RWPE2 (cell line): ENCODE results near the gene LINGO4.
A peak's percentile ranks its signal among the peaks of the same experiment; 100 is the strongest.

Experiments
- ATAC-seq: fragments of 200-7000 bp; cut with Tn5 transposase; 3 replicates; pipeline ENCODE4 v1.9.1; 2021; ENCODE audit warnings: low read depth
- DNase-seq: peaks from one replicate; pipeline ENCODE4 v3.0.0-alpha.2; 2020; ENCODE audit warnings: low spot score
- H3K27ac ChIP-seq: fragments of 450-650 bp; 2 replicates; pipeline ENCODE4 v1.5.1; 2017; ENCODE audit warnings: mild to moderate bottlenecking; ENCODE audit not compliant: poor library complexity, severe bottlenecking
- H3K27me3 ChIP-seq: fragments of 250-450 bp; sonication (Bioruptor Pico); 2 replicates; pipeline ENCODE4 v1.5.1; 2021; ENCODE audit warnings: mild to moderate bottlenecking, moderate library complexity; ENCODE audit not compliant: insufficient read depth, poor library complexity, severe bottlenecking
- H3K36me3 ChIP-seq: fragments of 250-450 bp; sonication (Bioruptor Pico); 2 replicates; pipeline ENCODE4 v1.5.1; 2020; ENCODE audit warnings: low read depth, mild to moderate bottlenecking, moderate library complexity
- H3K4me1 ChIP-seq: fragments of 250-450 bp; sonication (Bioruptor Pico); 2 replicates; pipeline ENCODE4 v1.5.1; 2021; ENCODE audit warnings: mild to moderate bottlenecking, moderate library complexity; ENCODE audit not compliant: insufficient read depth, poor library complexity, severe bottlenecking
- H3K4me3 ChIP-seq: fragments of 250-450 bp; sonication (Bioruptor Pico); 2 replicates; pipeline ENCODE4 v1.5.1; 2021; ENCODE audit warnings: mild to moderate bottlenecking, moderate library complexity; ENCODE audit not compliant: severe bottlenecking
- H3K9me3 ChIP-seq: fragments of 250-450 bp; sonication (Bioruptor Pico); 2 replicates; pipeline ENCODE4 v1.5.1; 2021; ENCODE audit warnings: mild to moderate bottlenecking, moderate library complexity; ENCODE audit not compliant: severe bottlenecking
- TF ChIP-seq, protein P1 (sequence below): fragments of 450-650 bp; IDR thresholded peaks from one replicate; pipeline ENCODE4 v1.5.1; 2017; ENCODE audit warnings: mild to moderate bottlenecking, moderate library complexity; ENCODE audit not compliant: poor library complexity, severe bottlenecking

The LINGO4 gene

DNA sequence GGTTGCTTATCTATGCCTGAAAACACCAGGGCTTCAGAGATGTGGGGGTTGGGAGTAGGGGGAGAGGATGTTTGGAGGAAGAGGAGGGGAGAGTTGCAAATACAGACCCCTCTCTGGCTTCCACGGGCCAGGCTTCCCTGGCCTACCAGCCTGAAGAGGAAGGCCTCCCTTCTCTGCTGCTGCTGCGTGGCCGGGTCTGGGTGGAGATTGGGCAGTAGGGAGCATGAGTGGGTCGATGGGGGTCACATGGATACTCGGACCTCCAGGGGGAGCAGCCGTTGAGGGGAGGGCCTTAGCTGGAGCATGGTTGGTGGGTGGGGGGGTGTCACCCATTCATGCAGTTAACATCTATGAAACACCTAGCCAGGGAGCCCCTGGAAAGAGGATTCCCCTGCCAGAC lies 24.8 kb upstream of the LINGO4 start:
- Histone ChIP-seq H3K27me3 (no peaks in the 10 kb centered on the region), H3K27ac (no peak overlapping the region), H3K36me3 (no peaks in the 10 kb centered on the region), H3K9me3 (no peaks in the 10 kb centered on the region), H3K4me1 (peaks cover 24% of the 10 kb centered on the region), H3K4me3 (no peak overlapping the region)
- TF ChIP-seq, protein P1, sequence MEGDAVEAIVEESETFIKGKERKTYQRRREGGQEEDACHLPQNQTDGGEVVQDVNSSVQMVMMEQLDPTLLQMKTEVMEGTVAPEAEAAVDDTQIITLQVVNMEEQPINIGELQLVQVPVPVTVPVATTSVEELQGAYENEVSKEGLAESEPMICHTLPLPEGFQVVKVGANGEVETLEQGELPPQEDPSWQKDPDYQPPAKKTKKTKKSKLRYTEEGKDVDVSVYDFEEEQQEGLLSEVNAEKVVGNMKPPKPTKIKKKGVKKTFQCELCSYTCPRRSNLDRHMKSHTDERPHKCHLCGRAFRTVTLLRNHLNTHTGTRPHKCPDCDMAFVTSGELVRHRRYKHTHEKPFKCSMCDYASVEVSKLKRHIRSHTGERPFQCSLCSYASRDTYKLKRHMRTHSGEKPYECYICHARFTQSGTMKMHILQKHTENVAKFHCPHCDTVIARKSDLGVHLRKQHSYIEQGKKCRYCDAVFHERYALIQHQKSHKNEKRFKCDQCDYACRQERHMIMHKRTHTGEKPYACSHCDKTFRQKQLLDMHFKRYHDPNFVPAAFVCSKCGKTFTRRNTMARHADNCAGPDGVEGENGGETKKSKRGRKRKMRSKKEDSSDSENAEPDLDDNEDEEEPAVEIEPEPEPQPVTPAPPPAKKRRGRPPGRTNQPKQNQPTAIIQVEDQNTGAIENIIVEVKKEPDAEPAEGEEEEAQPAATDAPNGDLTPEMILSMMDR = no peak
- no peak for ATAC-seq
- DNase-seq = no peak

DNA sequence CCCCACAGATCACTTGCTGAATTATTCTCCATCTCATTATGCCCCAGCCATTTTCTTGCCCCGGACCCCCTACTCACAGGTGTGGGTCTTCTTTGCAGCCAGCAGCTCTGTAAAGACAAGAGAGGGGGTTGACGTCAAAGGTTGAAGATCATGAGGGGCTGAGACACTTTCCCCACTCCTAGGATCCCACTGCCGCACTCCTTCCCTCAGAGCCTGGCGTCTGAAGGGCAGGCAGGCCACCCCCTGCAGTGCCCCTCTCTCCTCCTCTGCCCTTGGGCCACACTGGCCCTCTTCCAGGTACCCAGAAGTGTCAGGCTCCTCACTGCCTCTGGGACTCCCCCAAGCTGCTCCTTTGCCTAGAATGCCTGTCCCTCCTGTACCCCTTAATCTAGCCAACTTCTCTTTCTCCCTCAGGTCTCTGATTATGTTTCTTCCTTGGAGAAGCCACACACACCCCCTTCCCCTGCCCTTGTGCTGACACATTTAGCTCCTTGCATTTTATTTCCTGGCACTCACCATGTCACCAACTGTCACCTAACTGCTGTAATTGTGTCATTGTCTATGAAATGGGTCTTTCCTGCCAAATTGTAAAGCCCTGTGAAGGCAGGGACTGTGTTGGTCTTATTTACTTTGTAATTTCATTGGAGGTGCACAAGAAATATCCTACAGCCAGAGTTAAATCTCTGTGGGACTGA lies 24.3 kb upstream of the LINGO4 start:
- no peaks in the 10 kb centered on the region for H3K27me3 ChIP-seq
- TF ChIP-seq, protein P1 = no peak
- H3K9me3 ChIP-seq = no peaks in the 10 kb centered on the region
- DNase-seq (no peak), ATAC-seq (no peak)
- H3K27ac ChIP-seq = no peak overlapping the region
- peaks cover 24% of the 10 kb centered on the region for H3K4me1 ChIP-seq
- H3K4me3 ChIP-seq = no peak overlapping the region
- no peaks in the 10 kb centered on the region for H3K36me3 ChIP-seq

DNA sequence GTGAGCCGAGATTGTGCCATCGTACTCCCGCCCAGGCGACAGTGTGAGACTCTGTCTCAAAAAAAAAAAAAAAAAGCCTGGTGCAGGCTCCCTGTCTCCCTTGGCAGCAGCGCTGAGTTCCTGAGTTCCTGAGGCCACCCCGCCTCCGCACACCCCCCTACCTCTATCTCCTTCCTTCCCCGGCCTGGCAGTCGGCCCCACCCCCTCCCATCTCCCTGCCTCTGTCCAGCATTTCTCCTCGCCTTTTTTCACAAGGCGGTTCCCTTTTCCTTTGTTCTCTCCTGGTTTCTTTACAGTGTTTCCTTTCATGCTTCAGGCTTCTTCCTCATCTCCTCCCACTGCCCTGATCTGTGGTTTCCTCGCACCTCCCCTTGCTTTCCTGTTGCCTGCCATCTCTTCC lies 23.7 kb upstream of the LINGO4 start:
- no peak overlapping the region for H3K4me3 ChIP-seq
- no peak overlapping the region for H3K27ac ChIP-seq
- H3K36me3 ChIP-seq = no peaks in the 10 kb centered on the region
- H3K9me3 ChIP-seq = no peaks in the 10 kb centered on the region
- peaks cover 24% of the 10 kb centered on the region for H3K4me1 ChIP-seq
- no peaks in the 10 kb centered on the region for H3K27me3 ChIP-seq
- ATAC-seq (peak; percentile 38), DNase-seq (no peak)
- TF ChIP-seq, protein P1 = no peak

DNA sequence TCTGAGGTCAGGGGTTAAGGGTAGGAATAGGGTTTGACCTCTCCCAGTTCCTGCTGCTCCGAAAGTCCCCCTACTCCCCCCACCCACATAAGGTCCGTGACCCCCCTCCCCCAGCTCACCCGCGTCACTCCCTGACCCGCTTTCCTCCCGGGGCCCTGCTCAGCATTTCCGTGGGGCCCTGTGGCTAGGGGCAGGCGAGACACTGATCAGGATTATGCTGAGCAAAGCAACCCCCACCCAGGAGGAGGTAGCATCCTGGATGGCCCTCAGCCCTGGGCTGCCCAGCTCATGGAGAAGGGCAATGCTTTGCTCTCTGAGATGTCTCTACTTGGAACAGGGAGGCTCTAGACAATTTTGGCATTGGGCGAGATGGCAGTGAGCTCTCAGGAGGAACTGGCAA lies 22.6 kb upstream of the LINGO4 start:
- Histone ChIP-seq H3K4me3 (no peak overlapping the region), H3K9me3 (no peaks in the 10 kb centered on the region), H3K4me1 (peaks cover 24% of the 10 kb centered on the region), H3K27ac (no peak overlapping the region), H3K36me3 (no peaks in the 10 kb centered on the region), H3K27me3 (no peaks in the 10 kb centered on the region)
- TF ChIP-seq, protein P1 = no peak
- DNase-seq (no peak), ATAC-seq (no peak)
